GM12875 (cell line): ENCODE measurements around the gene KRT7.

Source experiments
- H3K4me3 ChIP-seq: one replicate; pipeline ENCODE4 v1.5.1; 2011; ENCODE audit warnings: low read depth, low read length, control low read depth
- TF ChIP-seq, protein P1 (sequence below): IDR thresholded peaks from 2 replicates; pipeline ENCODE4 v1.5.1; 2011; ENCODE audit warnings: low read depth, mild to moderate bottlenecking, control low read depth, inconsistent platforms, low read length, moderate library complexity, borderline replicate concordance; ENCODE audit not compliant: insufficient read depth

Gene KRT7

DNA sequence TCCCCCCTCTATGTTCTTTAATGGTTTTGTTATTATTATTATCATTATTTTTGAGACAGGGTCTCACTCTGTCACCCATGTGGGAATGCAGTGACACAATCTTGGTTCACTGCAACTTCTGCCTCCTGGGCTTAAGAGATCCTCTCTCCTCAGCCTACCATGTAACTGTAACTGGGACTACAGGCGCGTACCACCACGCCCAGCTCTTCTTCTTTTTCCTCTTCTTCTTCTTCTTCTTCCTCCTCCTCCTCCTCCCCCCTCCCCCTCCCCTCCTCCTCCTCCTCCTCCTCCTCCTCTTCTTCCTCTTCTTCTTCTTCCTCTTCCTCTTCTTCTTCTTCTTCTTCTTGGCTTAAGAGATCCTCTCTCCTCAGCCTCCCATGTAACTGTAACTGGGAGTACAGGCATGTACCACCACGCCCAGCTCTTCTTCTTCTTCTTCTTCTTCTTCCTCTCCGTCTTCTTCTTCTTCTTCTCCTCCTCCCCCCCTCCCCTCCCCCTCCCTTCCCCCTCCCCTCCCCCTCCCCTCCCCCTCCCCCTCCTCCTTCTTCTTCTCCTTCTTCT lies 5.4 kb upstream of the KRT7 start:
- TF ChIP-seq, protein P1, sequence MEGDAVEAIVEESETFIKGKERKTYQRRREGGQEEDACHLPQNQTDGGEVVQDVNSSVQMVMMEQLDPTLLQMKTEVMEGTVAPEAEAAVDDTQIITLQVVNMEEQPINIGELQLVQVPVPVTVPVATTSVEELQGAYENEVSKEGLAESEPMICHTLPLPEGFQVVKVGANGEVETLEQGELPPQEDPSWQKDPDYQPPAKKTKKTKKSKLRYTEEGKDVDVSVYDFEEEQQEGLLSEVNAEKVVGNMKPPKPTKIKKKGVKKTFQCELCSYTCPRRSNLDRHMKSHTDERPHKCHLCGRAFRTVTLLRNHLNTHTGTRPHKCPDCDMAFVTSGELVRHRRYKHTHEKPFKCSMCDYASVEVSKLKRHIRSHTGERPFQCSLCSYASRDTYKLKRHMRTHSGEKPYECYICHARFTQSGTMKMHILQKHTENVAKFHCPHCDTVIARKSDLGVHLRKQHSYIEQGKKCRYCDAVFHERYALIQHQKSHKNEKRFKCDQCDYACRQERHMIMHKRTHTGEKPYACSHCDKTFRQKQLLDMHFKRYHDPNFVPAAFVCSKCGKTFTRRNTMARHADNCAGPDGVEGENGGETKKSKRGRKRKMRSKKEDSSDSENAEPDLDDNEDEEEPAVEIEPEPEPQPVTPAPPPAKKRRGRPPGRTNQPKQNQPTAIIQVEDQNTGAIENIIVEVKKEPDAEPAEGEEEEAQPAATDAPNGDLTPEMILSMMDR: no peak
- no peak overlapping the region for H3K4me3 ChIP-seq

DNA sequence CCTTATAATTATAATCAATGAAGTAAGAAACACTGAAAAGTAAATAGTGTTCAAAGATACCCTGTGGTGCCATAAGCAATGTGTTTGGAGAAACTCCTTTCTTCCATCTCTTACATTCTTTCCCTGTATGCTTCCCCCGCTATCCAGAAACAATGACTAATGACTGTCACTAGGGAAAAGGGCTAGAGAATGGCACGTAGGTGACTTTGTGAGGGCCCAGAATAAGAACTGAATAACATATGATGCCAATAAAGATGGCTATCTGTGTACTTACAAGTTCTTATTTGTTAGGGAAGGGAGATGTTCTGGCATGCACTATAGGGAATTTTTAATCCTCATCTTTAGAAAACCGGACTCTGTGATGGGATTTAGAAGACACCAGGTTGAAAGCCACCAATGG lies 4.7 kb upstream of the KRT7 start:
- no peak overlapping the region for H3K4me3 ChIP-seq
- TF ChIP-seq, protein P1: no peak

DNA sequence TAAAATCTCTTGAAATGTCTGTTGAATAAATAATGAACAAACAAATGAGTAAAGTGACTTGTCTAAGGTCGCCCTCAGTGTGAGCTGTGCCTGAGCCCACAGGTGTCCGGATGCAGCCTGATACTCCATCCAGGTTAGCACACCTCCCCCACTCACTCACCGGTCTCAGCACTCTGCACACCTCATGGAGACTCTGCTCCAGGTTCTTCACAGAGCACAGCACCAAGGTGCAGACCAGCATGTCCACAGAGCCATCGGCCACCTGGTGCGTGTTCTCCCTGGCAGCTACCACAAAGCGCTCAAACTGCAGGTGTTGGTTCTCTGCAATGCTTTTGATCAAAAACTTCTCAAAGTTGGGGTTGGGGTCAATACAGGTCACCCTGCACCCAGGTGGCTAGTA lies 4.1 kb upstream of the KRT7 start:
- TF ChIP-seq, protein P1: no peak
- no peak overlapping the region for H3K4me3 ChIP-seq

DNA sequence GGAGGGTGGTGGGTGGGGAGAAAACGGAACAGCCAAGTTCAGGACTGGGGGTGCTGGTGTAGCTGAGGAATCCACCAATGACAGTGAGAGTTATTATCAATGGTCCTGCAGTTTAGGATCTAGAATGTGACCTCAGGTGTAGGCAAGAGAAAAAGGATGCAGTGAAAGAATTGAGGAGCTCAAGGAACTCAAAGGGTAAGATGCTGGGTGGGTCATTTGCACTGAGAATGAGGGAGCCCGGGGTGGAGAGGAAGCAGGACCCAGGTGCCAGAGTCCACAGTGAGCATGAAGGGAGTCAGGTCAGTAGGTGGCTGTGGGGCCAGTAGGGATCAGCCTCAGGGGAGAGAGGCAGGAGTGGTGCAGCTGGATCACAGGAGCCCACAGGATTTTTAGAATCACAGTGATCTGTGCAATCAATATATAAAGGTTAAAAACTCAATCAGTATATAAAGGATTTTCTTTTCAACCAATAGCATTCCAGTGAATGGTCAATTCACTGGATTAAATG lies 3.2 kb upstream of the KRT7 start:
- TF ChIP-seq, protein P1: no peak
- no peak overlapping the region for H3K4me3 ChIP-seq

DNA sequence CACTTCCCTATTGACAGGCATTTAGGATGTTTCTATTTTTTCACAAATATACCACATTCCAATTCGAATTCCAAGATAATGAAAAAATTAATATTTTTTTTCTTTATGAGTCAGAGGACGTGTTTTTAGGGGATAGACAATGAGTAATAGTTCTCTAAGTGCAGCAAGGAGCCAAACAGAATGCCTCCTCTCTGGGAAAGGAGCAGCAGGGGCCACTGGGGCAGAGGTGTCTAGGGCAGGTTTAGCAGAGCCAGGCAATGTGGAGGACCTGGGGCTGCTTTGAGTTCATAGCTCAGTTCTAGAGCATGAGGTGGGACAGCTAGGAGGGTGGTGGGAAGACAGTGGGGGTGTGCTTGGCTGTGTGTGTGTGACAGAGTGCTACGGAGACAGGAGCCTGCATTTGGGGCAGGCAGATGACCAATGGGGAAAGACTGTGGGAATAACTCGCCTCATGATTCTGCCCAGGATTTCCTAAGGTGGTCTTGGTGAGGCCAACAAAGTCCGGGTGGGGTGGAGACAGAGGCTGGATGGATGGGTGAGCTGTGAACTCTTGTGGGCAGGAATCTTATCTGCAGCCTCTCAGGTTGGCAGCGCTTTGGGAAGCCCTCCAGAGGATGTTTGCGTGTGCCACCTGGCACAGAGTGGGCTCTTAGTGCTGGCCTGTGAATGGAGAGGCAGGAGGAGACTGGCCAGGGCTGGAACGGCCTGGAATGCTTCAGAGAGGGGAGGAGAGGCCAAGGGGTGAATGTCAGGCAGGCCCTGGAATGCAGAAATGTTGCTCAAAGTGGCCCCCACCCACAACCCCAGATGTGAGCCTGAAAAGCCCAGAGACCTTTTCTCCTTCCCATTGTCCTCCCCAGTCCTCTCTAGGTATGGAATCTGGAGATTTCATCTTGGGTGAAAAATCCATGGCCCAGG lies 2.4 kb upstream of the KRT7 start:
- no peak overlapping the region for H3K4me3 ChIP-seq
- TF ChIP-seq, protein P1: no peak

DNA sequence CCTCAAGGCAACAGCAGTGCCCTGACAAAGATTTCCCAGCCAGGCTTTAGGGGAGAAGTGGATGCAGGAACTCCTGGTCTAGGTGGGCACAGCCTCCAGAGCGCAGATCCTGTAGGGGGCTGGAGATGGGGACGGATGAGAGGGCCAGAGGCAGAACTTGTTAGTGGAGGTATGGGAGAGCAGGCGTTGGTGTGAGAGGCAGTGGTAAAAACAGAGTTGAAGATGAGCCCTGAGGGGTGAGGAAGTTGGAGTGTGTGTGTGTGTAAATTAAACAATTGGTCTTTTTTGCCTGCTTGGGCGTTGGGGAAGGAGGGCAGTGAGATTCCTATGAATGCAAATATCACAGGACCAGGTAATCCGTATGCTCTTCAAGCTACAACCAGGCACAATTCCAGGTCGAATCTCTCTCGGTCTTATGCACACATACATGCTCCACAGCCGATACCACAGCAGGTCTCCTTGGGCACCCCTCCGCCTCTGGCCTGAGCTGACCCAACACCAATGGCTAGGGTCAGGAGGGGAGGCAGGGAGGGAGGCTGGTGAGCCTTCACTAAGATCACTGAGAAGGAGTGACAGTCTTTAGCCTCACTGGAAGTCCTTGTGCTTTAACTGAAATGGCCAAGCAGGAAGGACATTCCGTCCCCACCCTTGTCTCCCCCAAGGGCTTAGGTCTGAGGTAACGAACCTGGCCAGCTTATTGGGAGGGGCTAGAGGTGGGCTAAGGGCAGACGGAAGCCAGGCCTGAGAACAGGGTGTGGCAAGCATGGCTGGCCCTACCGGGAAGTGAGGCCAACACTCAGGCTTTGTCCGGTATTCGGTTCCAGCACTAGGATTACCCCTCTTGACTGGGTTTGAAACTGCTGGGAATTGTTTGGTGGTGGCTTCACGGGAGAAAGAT lies 1.5 kb upstream of the KRT7 start:
- H3K4me3 ChIP-seq: no peak overlapping the region
- TF ChIP-seq, protein P1: no peak
